ENCODE measurements around the gene LRRC8C. TPM values are rescaled to one million over a fixed set of nuclear protein-coding genes. Genes with fewer than 3 reads are reported as not detected.
"Not testable (repeated sequence)": the region's sequence is repeated elsewhere in the genome, so short reads cannot be mapped to it uniquely, and the experiment has no call there.

LRRC8C gene
- total and polyA plus RNA-seq, 10 of the 15 experiments (the other 5 are each of a cell fraction or from before 2014, with no cell fraction given) = 2.3 to 16.3 (median 10.8) TPM

- TF ChIP-seq E2F8 (IDR thresholded peaks at IDR 0.05; ENCODE audit: low read depth, partially characterized antibody) = no peak
- TF ChIP-seq, protein P1, sequence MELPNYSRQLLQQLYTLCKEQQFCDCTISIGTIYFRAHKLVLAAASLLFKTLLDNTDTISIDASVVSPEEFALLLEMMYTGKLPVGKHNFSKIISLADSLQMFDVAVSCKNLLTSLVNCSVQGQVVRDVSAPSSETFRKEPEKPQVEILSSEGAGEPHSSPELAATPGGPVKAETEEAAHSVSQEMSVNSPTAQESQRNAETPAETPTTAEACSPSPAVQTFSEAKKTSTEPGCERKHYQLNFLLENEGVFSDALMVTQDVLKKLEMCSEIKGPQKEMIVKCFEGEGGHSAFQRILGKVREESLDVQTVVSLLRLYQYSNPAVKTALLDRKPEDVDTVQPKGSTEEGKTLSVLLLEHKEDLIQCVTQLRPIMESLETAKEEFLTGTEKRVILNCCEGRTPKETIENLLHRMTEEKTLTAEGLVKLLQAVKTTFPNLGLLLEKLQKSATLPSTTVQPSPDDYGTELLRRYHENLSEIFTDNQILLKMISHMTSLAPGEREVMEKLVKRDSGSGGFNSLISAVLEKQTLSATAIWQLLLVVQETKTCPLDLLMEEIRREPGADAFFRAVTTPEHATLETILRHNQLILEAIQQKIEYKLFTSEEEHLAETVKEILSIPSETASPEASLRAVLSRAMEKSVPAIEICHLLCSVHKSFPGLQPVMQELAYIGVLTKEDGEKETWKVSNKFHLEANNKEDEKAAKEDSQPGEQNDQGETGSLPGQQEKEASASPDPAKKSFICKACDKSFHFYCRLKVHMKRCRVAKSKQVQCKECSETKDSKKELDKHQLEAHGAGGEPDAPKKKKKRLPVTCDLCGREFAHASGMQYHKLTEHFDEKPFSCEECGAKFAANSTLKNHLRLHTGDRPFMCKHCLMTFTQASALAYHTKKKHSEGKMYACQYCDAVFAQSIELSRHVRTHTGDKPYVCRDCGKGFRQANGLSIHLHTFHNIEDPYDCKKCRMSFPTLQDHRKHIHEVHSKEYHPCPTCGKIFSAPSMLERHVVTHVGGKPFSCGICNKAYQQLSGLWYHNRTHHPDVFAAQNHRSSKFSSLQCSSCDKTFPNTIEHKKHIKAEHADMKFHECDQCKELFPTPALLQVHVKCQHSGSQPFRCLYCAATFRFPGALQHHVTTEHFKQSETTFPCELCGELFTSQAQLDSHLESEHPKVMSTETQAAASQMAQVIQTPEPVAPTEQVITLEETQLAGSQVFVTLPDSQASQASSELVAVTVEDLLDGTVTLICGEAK (IDR thresholded peaks at IDR 0.05; ENCODE audit: borderline replicate concordance) = no peak
Observed at GRCh38 chr1:89703469-89703868, 70.5 kb downstream of the LRRC8C start (continued).

GRCh38 chr1:89704014-89704413 is 71.1 kb downstream of the LRRC8C start:
- Histone ChIP-seq H3K27ac (ENCODE audit: control insufficient read depth, insufficient read depth) (no peak overlapping the region), H3K79me2 (ENCODE audit: control insufficient read depth, insufficient read depth, low read length) (no peaks in the 10 kb centered on the region), H3K36me3 (ENCODE audit: control insufficient read depth in 2 of 2, insufficient read depth in 2 of 2, low read length in 1 of 2) (no peaks in the 10 kb centered on the region; a peak in 1 of 4 replicates), H4K20me1 (ENCODE audit: control insufficient read depth, insufficient read depth) (no peaks in the 10 kb centered on the region), H2AFZ (ENCODE audit: control insufficient read depth, low read depth, low read length) (no peak overlapping the region), H3K4me1 (ENCODE audit: control insufficient read depth, insufficient read depth, low read length) (peaks cover 25% of the 10 kb centered on the region), H3K4me3 (no peak overlapping the region), H3K9me3 (replicated peaks; ENCODE audit: control insufficient read depth, insufficient read depth, low read length) (no peaks in the 10 kb centered on the region; the same call in 1 of the 3 replicates), H3K9ac (ENCODE audit: control insufficient read depth, insufficient read depth, low read length) (no peak overlapping the region), H3K27me3 (replicated peaks in 1 of 2; ENCODE audit: control insufficient read depth in 2 of 2, insufficient read depth in 2 of 2, low read length in 1 of 2) (no peaks in the 10 kb centered on the region), H3K4me2 (ENCODE audit: control insufficient read depth, insufficient read depth) (no peak overlapping the region)
- in situ Hi-C loops (cut with MboI) (no loop called here), intact Hi-C loops (cut with micrococcal nuclease; ENCODE audit: unreplicated experiment) (no loop called here)
- 100% methylated on average over 2 of the region's 2 CpGs for WGBS (ENCODE audit: insufficient coverage, insufficient replicate concordance, low lambda C conversion rate, missing lambda C conversion rate)
- no peak for TF ChIP-seq IKZF1 (conservative IDR thresholded peaks at IDR 0.05)
- TF ChIP-seq, protein P2, sequence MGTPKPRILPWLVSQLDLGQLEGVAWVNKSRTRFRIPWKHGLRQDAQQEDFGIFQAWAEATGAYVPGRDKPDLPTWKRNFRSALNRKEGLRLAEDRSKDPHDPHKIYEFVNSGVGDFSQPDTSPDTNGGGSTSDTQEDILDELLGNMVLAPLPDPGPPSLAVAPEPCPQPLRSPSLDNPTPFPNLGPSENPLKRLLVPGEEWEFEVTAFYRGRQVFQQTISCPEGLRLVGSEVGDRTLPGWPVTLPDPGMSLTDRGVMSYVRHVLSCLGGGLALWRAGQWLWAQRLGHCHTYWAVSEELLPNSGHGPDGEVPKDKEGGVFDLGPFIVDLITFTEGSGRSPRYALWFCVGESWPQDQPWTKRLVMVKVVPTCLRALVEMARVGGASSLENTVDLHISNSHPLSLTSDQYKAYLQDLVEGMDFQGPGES (IDR thresholded peaks at IDR 0.05) = no peak
- no peak for TF ChIP-seq ZNF384 (IDR thresholded peaks at IDR 0.05; ENCODE audit: borderline replicate concordance, low read depth, low read length)
- no peak for TF ChIP-seq POLR2AphosphoS5 (IDR thresholded peaks at IDR 0.05; ENCODE audit: low read length)
- DNase-seq (ENCODE audit: low read depth, low spot score) (no peak), FAIRE-seq (no peak), ATAC-seq (no peak)
- CTCF ChIA-PET = interaction anchor here (1.4 kb wide), 1 partner anchor 33 kb away, joined by 5 read pairs; no protein-coding TSS in a partner anchor
- RAD21 ChIA-PET (ENCODE audit: unreplicated experiment) = interaction anchor here (1.8 kb wide), 1 partner anchor 10 kb away, joined by 7 read pairs; no protein-coding TSS in a partner anchor
- POLR2A ChIA-PET = no interaction called here
- no TSS peak for BruUV-seq (replicated peaks)
- SMC1A ChIA-PET (ENCODE audit: uncharacterized antibody, unreplicated experiment) = interaction anchor here (1.5 kb wide), 1 partner anchor 46 kb away, joined by 3 read pairs; no protein-coding TSS in a partner anchor

GRCh38 chr1:89704885-89705284 is 72.0 kb downstream of the LRRC8C start:
- POLR2A ChIA-PET; H4K20me1 ChIP-seq (ENCODE audit: control insufficient read depth, insufficient read depth); ATAC-seq; H3K9ac ChIP-seq (ENCODE audit: control insufficient read depth, insufficient read depth, low read length); H3K4me2 ChIP-seq (ENCODE audit: control insufficient read depth, insufficient read depth); intact Hi-C loops (cut with micrococcal nuclease; ENCODE audit: unreplicated experiment); H3K27ac ChIP-seq (ENCODE audit: control insufficient read depth, insufficient read depth); H3K27me3 ChIP-seq (replicated peaks in 1 of 2; ENCODE audit: control insufficient read depth in 2 of 2, insufficient read depth in 2 of 2, low read length in 1 of 2); DNase-seq (ENCODE audit: low read depth, low spot score); SMC1A ChIA-PET (ENCODE audit: uncharacterized antibody, unreplicated experiment); H3K9me3 ChIP-seq (replicated peaks; ENCODE audit: control insufficient read depth, insufficient read depth, low read length); FAIRE-seq; CTCF ChIA-PET; H3K4me3 ChIP-seq; H3K79me2 ChIP-seq (ENCODE audit: control insufficient read depth, insufficient read depth, low read length); RAD21 ChIA-PET (ENCODE audit: unreplicated experiment); H2AFZ ChIP-seq (ENCODE audit: control insufficient read depth, low read depth, low read length); BruUV-seq (replicated peaks); in situ Hi-C loops (cut with MboI); H3K36me3 ChIP-seq (ENCODE audit: control insufficient read depth in 2 of 2, insufficient read depth in 2 of 2, low read length in 1 of 2): not testable (repeated sequence)
- no CpG with 5 or more reads among the region's 2 CpGs for WGBS (ENCODE audit: insufficient coverage, insufficient replicate concordance, low lambda C conversion rate, missing lambda C conversion rate)
- H3K4me1 ChIP-seq (ENCODE audit: control insufficient read depth, insufficient read depth, low read length) = peaks cover 21% of the 10 kb centered on the region
